Measurements from ENCODE around the gene TLX1.

DNA sequence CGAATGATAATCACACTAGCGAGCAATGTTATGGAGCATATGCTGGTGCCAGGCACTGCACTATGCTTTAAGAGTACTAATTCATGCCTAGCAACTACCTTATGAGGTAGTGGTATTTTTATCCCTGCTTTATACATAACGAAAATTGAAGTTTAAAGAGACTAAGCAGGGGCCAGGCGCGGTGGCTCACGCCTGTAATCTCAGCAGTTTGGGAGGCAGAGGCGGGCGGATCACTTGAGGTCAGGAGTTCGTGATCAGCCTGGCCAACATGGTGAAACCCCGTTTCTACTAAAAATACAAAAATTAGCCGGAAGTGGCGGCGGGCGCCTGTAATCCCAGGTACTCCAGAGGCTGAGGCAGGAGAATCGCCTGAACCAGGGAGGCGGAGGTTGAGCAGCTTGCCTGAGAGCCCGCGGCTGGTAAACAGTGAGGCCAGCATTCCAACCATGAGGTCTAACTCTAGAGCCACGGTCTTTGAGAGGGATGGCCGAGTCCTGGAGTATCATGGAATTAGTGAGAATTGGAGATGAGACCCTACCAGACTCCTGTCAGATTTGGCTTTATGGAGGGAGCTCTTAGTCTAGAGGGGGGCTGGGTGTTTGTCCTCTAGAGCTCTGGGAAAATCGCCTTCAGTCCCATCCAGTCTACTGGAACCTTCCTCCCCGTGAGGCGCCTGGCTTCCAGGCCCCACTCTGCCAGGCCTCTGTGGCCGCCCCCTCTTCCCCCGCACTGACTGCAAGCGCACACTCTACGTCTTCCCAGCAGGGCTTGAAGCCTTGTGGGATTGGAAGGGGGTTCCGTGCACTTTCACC is 11.6 kb downstream of the TLX1 start:
- no peak for TF ChIP-seq ZFP69B (tag by site-specific recombination; IDR thresholded peaks at IDR 0.05)
- TF ChIP-seq, protein P1, sequence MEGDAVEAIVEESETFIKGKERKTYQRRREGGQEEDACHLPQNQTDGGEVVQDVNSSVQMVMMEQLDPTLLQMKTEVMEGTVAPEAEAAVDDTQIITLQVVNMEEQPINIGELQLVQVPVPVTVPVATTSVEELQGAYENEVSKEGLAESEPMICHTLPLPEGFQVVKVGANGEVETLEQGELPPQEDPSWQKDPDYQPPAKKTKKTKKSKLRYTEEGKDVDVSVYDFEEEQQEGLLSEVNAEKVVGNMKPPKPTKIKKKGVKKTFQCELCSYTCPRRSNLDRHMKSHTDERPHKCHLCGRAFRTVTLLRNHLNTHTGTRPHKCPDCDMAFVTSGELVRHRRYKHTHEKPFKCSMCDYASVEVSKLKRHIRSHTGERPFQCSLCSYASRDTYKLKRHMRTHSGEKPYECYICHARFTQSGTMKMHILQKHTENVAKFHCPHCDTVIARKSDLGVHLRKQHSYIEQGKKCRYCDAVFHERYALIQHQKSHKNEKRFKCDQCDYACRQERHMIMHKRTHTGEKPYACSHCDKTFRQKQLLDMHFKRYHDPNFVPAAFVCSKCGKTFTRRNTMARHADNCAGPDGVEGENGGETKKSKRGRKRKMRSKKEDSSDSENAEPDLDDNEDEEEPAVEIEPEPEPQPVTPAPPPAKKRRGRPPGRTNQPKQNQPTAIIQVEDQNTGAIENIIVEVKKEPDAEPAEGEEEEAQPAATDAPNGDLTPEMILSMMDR (tag by site-specific recombination; IDR thresholded peaks at IDR 0.05) = no peak
